Ovary (tissue), 3 donors: ENCODE results near the gene PATJ.

Source experiments
- CTCF ChIP-seq, 3 donors: fragments of 450-650 bp in 2 of 3; fragments of 200-600 bp in 1 of 3; IDR thresholded peaks; one replicate each; pipeline versions ENCODE4 v1.5.1 to v1.8.0; 2016 to 2022; ENCODE audit warnings: antibody characterized with exemption in 3 of 3, mild to moderate bottlenecking in 1 of 3
- EP300 ChIP-seq: sonication (generic); formaldehyde crosslinking; IDR thresholded peaks from one replicate; pipeline ENCODE4 v1.6.1; 2017; ENCODE audit warnings: antibody characterized with exemption
- POLR2A ChIP-seq: fragments of 450-650 bp; IDR thresholded peaks from one replicate; pipeline ENCODE4 v1.6.1; 2017; ENCODE audit warnings: antibody characterized with exemption, mild to moderate bottlenecking, moderate library complexity
- donor health status: DM: no; HTN: no; CAD: no.

- no peak for TF ChIP-seq CTCF (IDR thresholded peaks at IDR 0.05)
- no peak for TF ChIP-seq POLR2A
- TF ChIP-seq EP300: no peak
These were observed 298.7 kb downstream of the PATJ start for GRCh38 chr1:62040973-62041372.
